Ascending aorta (tissue), 2 donors: ENCODE results near the gene DSTN. TPM values are rescaled to one million over a fixed set of nuclear protein-coding genes. Genes with fewer than 3 reads are reported as not detected.
A peak's percentile ranks its signal among the peaks of the same experiment; 100 is the strongest.

Experiments used
- DNase-seq, 2 donors: peaks; one replicate each; pipeline ENCODE4 v3.0.0-alpha.2; 2019; ENCODE audit warnings: low spot score in 2 of 2
- H3K27ac ChIP-seq, 2 donors: fragments of 200-600 bp; sonication (generic); one replicate each; pipeline ENCODE4 v1.5.1; 2016 to 2017; ENCODE audit warnings: mild to moderate bottlenecking in 1 of 2
- H3K27me3 ChIP-seq: fragments of 200-600 bp; sonication (generic); one replicate; pipeline ENCODE4 v1.5.1; 2017
- H3K36me3 ChIP-seq, 2 donors: fragments of 200-600 bp; sonication (generic); one replicate each; pipeline ENCODE4 v1.5.1; 2016
- H3K4me1 ChIP-seq, 2 donors: fragments of 200-600 bp; sonication (generic); one replicate each; pipeline ENCODE4 v1.5.1; 2016 to 2017; ENCODE audit warnings: mild to moderate bottlenecking in 1 of 2
- H3K4me3 ChIP-seq, 2 donors: fragments of 200-600 bp; sonication (generic); one replicate each; pipeline ENCODE4 v1.5.1; 2016 to 2017; ENCODE audit warnings: mild to moderate bottlenecking in 1 of 2
- H3K9me3 ChIP-seq, 2 donors: fragments of 200-600 bp; sonication (generic); one replicate each; pipeline ENCODE4 v1.5.1; 2016
- intact Hi-C: fragments of 100-400 bp; cut with DNase I; formaldehyde crosslinking; loops from one replicate; pipeline ENCODE4 v1.15.1; 2023
- total RNA-seq: library from RNA; depleted of rRNA; stranded (reverse); fragments of >200 nt; gene quantifications from one replicate; pipeline ENCODE4 v1.1.0, GENCODE V29; 2016
- TF ChIP-seq, protein P1 (sequence below), 3 experiments: fragments of 200-600 bp in 2 of 3; fragments of 450-650 bp in 1 of 3; sonication (generic) in 2 of 3; IDR thresholded peaks; one replicate each; pipeline ENCODE4 v1.5.1; 2016 to 2019; ENCODE audit warnings: antibody characterized with exemption in 3 of 3, mild to moderate bottlenecking in 1 of 3, moderate library complexity in 1 of 3

DSTN gene
- total RNA-seq, 1 donor from 2014 or later: 452 TPM

DNA sequence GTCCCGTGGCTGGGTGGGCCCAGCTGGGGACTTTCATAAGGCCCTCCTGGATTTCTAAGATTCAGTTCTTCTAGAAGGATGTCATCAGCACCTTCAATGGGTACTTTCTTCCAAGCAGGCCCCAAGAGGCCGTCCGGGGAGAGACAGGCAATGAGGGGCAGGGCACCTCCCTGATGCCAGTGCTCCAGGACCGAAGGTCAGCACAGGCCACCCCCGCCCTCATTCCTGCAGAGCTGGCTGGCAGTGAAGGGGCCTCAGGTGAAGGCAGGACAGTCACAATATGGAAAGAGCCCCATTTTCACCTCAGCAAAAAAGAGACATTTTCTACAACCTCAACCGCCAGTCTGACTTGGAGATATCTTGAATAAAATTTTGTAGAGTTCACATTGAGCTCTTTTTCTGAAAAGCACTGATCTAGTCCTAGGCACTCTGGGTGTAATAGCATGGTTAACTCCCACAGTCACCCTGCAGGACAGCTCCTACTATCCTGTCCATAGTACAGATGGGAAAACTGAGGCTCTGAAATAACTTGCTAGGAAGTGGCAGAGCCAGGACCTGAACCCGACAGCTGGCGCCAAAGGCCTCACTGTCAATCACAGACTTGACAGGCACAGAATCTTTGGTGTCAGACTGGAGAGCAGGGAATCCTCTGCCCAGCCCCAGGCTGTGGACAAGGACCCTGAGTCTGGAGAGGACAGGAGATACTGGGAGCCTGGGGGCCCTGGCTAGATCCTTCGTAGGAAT lies 61.9 kb downstream of the DSTN start:
- intact Hi-C loops: no loop called here
- no peak overlapping the region for H3K27ac ChIP-seq
- H3K36me3 ChIP-seq: peaks cover 69 to 78% of the 10 kb centered on the region in 2 donors

DNA sequence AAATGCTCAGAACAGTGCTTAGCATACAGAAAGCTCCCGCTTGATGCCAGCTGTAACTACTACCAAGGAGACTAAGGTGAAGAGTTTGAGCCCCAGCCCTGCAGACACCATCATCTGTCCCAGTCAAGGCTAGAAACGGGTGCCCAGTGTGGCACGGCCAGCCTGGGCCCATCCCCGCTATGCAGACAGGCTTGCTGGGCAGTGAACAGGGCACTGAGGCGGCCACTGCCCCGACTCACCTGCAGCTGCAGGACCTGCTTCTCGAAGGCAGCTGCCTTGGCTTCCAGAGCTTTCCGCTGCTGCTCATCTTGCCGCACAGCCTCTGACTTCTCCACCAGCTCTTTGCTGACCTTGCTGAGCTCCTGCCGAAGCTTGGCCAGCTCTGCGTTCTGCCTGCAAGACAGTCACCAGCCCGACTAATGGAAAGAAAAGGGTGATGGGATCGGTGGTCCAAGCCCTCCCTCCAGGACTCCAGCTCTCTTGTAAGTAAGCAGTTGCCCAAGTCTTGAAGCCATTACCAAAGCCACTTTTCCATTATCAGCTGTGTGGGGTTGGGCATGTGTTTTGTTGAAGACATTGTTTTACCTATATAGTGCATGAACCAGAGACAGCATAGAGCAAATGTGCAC lies 63.5 kb downstream of the DSTN start:
- H3K27ac ChIP-seq: peak overlapping the region in 1 of 2 donors; percentile 63
- H3K4me1 ChIP-seq: peaks cover 24 to 33% of the 10 kb centered on the region in 2 donors

More for the DNA sequence above, 61.9 kb downstream of the DSTN start:
- DNase-seq: no peak
- Histone ChIP-seq H3K9me3 (no peaks in the 10 kb centered on the region), H3K4me3 (no peak overlapping the region), H3K4me1 (peaks cover 22 to 30% of the 10 kb centered on the region in 2 donors), H3K27me3 (no peaks in the 10 kb centered on the region)
- TF ChIP-seq, protein P1, sequence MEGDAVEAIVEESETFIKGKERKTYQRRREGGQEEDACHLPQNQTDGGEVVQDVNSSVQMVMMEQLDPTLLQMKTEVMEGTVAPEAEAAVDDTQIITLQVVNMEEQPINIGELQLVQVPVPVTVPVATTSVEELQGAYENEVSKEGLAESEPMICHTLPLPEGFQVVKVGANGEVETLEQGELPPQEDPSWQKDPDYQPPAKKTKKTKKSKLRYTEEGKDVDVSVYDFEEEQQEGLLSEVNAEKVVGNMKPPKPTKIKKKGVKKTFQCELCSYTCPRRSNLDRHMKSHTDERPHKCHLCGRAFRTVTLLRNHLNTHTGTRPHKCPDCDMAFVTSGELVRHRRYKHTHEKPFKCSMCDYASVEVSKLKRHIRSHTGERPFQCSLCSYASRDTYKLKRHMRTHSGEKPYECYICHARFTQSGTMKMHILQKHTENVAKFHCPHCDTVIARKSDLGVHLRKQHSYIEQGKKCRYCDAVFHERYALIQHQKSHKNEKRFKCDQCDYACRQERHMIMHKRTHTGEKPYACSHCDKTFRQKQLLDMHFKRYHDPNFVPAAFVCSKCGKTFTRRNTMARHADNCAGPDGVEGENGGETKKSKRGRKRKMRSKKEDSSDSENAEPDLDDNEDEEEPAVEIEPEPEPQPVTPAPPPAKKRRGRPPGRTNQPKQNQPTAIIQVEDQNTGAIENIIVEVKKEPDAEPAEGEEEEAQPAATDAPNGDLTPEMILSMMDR (IDR thresholded peaks at IDR 0.05): no peak

DNA sequence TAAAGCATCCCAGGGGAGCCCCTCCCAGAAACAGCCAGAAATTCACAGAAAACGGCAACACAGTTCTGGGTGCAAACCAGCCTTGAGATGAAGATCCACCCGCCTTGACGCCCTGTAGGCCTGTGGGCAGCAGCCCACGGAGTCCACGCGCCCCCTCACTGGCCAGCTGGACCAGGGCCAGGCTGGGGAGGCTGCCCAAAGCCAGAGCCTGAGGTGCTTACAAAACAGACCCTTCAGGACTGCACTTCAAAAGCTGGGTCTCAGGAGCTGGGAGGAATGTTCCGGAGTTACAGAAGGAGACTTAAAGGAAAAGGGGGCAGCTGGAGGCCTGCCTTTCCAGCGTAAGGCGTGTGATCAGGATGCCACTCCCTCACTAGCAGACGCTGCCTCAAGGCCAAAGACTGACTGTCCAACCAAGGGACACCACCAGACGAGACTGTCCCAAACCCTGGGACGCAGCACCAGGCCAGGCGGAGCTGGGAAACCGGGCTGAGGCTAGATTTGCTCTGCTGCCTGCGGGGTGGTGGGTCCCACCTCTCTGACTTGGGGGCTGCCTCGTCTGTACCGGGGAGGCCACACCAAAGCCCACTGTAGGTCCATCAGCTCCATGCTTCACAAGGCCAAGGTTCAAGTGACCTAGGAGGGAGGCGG lies 64.1 kb downstream of the DSTN start:
- Histone ChIP-seq H3K9me3 (no peaks in the 10 kb centered on the region), H3K36me3 (peaks cover 51 to 68% of the 10 kb centered on the region in 2 donors), H3K27ac (peak overlapping the region; percentile 63 to 67), H3K4me1 (peaks cover 24 to 33% of the 10 kb centered on the region in 2 donors), H3K4me3 (no peak overlapping the region), H3K27me3 (no peaks in the 10 kb centered on the region)
- intact Hi-C loops: no loop called here
- DNase-seq: no peak
- TF ChIP-seq, protein P1 (IDR thresholded peaks at IDR 0.05): no peak

More for the DNA sequence above, 63.5 kb downstream of the DSTN start:
- Histone ChIP-seq H3K4me3 (no peak overlapping the region), H3K9me3 (no peaks in the 10 kb centered on the region), H3K27me3 (no peaks in the 10 kb centered on the region), H3K36me3 (peaks cover 58 to 68% of the 10 kb centered on the region in 2 donors)
- DNase-seq: no peak
- TF ChIP-seq, protein P1 (IDR thresholded peaks at IDR 0.05): no peak
- intact Hi-C loops: no loop called here

DNA sequence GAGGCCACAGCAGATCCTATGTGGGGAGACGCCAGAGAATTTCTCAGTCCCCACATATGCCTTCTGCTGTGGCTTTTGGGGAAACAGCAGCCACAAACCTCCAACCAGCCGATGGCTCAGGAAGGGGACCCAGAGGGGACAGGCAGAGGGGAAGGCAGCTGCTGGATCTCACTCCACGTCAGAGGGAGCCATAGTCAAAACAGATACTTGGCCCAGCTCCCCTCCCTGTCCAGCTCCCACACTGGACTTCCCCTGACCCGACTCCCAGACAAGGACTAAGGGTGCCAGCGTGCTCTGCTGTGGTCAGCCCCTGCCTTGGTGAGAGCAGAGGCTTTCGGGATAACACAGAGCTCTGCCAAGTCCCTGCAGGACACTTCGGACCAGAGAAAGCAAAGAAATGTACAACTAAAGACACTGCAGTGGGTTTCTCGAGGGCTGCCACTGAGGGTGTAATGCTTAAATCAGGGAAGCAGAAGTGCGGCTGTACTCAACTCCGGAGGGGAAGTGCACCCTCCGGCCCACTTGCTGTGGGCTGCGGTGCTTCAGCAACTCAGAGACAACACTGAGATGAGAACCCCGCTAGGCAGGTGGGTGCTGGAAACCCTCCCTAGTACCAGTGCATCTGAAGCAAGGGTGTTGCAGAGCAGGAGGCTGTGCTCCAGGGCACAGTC lies 64.9 kb downstream of the DSTN start:
- H3K4me3 ChIP-seq: no peak overlapping the region
- H3K27ac ChIP-seq: peak overlapping the region; percentile 63 to 67
- TF ChIP-seq, protein P1 (IDR thresholded peaks at IDR 0.05): no peak
- no peaks in the 10 kb centered on the region for H3K9me3 ChIP-seq
- H3K27me3 ChIP-seq: no peaks in the 10 kb centered on the region
- H3K36me3 ChIP-seq: peaks cover 43 to 63% of the 10 kb centered on the region in 2 donors
- no peak for DNase-seq
- intact Hi-C loops: no loop called here
- peaks cover 24 to 33% of the 10 kb centered on the region in 2 donors for H3K4me1 ChIP-seq
